Stimulated activated CD8-positive, alpha-beta memory T cell treated with anti-CD3 and anti-CD28 coated beads, Interleukin-12 subunit alpha, Interleukin-12 subunit beta, amount 100 ng/mL, for 24 hours (primary cell): ENCODE results near the gene KRT33B.

ENCODE experiments used
- DNase-seq: peaks from one replicate; pipeline ENCODE4 v3.0.0-alpha.2; 2020; ENCODE audit errors: extremely low read depth

Gene KRT33B

GRCh38 chr17:41325126-41325525 lies 44.5 kb downstream of the KRT33B start:
- DNase-seq = no peak

GRCh38 chr17:41324180-41325075 lies 45.2 kb downstream of the KRT33B start:
- no peak for DNase-seq

- no peak for DNase-seq
These were observed 46.4 kb downstream of the KRT33B start for GRCh38 chr17:41322903-41323895.

- DNase-seq = no peak
These were observed 47.3 kb downstream of the KRT33B start for GRCh38 chr17:41322094-41322902.

- DNase-seq = no peak
These were observed 51.4 kb downstream of the KRT33B start for GRCh38 chr17:41318231-41318630.

GRCh38 chr17:41315814-41316445 lies 53.7 kb downstream of the KRT33B start:
- no peak for DNase-seq

- no peak for DNase-seq
These were observed 54.3 kb downstream of the KRT33B start, which contains the start of gene KRTAP17-1 for GRCh38 chr17:41315204-41315794. TSS of gene KRTAP17-1 (minus strand) at chr17:41315710. CDS start at chr17:41315650, 60 bp downstream.
